GM12892 (cell line): ENCODE results near the gene ZNF234.

Experiments
- POLR2A ChIP-seq: IDR thresholded peaks from 2 replicates; pipeline ENCODE4 v1.6.1; 2011; ENCODE audit warnings: low read depth, low read length, control low read depth
- POLR2AphosphoS5 ChIP-seq: IDR thresholded peaks from 2 replicates; pipeline ENCODE4 v1.6.1; 2011; ENCODE audit warnings: low read depth, low read length, control low read depth

- no peak for TF ChIP-seq POLR2A
- no peak for TF ChIP-seq POLR2AphosphoS5
These were observed 35.2 kb downstream of the ZNF234 start for GRCh38 chr19:44176590-44176989.
